Measurements from ENCODE around the gene CHRNE. TPM values are rescaled to one million over a fixed set of nuclear protein-coding genes. Genes with fewer than 3 reads are reported as not detected.

The CHRNE gene
- total RNA-seq, 2 experiments from 2014 or later: 3.2 to 3.7 TPM

DNA sequence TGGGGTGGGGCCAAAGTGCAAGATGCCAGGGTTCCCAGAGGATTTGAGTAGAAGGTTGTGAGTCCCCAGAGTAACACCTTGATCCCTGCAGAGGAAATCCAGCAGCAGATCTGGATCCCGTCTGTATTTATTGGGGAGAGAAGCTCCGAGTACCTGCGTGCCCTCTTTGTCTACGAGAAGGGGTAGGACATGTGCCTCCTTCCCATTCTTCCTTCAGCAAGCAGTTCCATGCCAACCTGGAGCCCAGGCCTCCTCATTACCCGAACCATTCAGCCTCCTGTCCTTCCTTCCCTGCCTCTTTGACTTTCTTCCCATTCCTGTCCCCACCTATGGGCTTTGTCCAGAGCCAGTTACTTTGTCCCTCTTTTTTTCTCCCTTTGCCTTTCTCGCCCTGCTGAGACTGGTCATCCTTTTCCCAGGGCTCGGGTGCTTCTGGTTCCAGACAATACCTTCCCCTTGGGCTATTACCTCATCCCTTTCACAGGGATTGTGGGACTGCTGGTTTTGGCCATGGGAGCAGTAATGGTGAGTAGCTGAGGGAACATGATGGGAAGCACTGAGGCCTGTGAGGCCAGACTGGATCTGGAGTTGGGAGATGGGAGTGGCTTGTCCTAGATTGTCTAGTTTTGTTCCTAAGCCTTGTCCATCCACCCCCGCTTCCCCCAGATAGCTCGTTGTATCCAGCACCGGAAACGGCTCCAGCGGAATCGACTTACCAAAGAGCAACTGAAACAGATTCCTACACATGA, 40.0 kb upstream of the CHRNE start:
- H3K27me3 Mint-ChIP-seq: no peaks in the 10 kb centered on the region
- no peak for DNase-seq
- Histone ChIP-seq H3K4me3 (ENCODE audit: low read length) (no peak overlapping the region), H3K36me3 (ENCODE audit: insufficient read depth, low read length) (peaks cover 58% of the 10 kb centered on the region), H3K27me3 (ENCODE audit: control insufficient read depth in 1 of 2, insufficient read depth in 2 of 2, low read length in 2 of 2) (no peaks in the 10 kb centered on the region), H3K9me3 (ENCODE audit: control insufficient read depth in 1 of 2, insufficient read depth in 1 of 2, low read length in 2 of 2) (peaks cover 0 to 3% of the 10 kb centered on the region in 2 experiments), H3K4me1 (ENCODE audit: insufficient read depth, low read length) (peaks cover 82% of the 10 kb centered on the region), H3K27ac (ENCODE audit: low read depth in 1 of 2, low read length in 2 of 2) (peak overlapping the region; percentile 59 to 98)
- ATAC-seq (ENCODE audit: poor library complexity): no peak
- peak overlapping the region; percentile 90 for H3K27ac Mint-ChIP-seq
- POLR2A ChIA-PET: interaction anchor here (0.6 to 13.9 kb wide), 5 partner anchors 25 to 1306 kb away, joined by 3 to 350 read pairs (median 3); partner anchors contain the start of genes C17orf107, CHRNE, CTNS and SPAG7
- no peaks in the 10 kb centered on the region for H3K9me3 Mint-ChIP-seq
- H3K4me3 Mint-ChIP-seq: peak overlapping the region; percentile 99
- intact Hi-C loops (cut with DNase I, micrococcal nuclease): loop anchor here in 1 of 2 experiments (5.0 kb wide), 2 partner anchors 41 to 44 kb away; partner anchors contain the start of genes CAMTA2 and CHRNE
- CTCF ChIA-PET: no interaction called here
- H3K4me1 Mint-ChIP-seq (ENCODE audit: low read depth): peaks cover 80% of the 10 kb centered on the region
- peaks cover 82% of the 10 kb centered on the region for H3K36me3 Mint-ChIP-seq (ENCODE audit: low read depth)
- TF ChIP-seq, protein P1, sequence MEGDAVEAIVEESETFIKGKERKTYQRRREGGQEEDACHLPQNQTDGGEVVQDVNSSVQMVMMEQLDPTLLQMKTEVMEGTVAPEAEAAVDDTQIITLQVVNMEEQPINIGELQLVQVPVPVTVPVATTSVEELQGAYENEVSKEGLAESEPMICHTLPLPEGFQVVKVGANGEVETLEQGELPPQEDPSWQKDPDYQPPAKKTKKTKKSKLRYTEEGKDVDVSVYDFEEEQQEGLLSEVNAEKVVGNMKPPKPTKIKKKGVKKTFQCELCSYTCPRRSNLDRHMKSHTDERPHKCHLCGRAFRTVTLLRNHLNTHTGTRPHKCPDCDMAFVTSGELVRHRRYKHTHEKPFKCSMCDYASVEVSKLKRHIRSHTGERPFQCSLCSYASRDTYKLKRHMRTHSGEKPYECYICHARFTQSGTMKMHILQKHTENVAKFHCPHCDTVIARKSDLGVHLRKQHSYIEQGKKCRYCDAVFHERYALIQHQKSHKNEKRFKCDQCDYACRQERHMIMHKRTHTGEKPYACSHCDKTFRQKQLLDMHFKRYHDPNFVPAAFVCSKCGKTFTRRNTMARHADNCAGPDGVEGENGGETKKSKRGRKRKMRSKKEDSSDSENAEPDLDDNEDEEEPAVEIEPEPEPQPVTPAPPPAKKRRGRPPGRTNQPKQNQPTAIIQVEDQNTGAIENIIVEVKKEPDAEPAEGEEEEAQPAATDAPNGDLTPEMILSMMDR (IDR thresholded peaks at IDR 0.05): no peak

DNA sequence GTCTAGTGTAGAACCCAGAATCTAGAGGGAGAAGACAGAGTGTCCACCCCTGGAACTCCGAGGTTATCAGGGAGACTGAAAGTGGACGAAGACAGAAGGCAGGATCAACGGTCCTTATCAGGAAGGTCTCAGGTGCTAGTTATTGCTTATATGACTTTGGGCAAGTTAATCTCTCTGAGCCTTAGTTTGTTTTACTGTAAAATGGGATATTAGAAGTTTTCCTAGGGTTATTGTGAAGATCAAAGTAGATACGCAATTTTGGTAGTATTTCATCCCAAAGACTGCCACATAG, 38.4 kb upstream of the CHRNE start:
- Mint-ChIP-seq H3K9me3 (no peaks in the 10 kb centered on the region), H3K4me1 (ENCODE audit: low read depth) (peaks cover 72% of the 10 kb centered on the region), H3K4me3 (peak overlapping the region; percentile 99), H3K27ac (peak overlapping the region; percentile 90), H3K27me3 (no peaks in the 10 kb centered on the region), H3K36me3 (ENCODE audit: low read depth) (peaks cover 68% of the 10 kb centered on the region)
- H3K27ac ChIP-seq (ENCODE audit: low read depth in 1 of 2, low read length in 2 of 2): peak overlapping the region; percentile 89 to 91
- intact Hi-C loops (cut with DNase I, micrococcal nuclease): loop anchor here in 1 of 2 experiments (2.0 to 5.0 kb wide), 3 partner anchors 26 to 46 kb away; partner anchors contain the start of genes CAMTA2, CHRNE and SPAG7
- ATAC-seq (ENCODE audit: poor library complexity) (no peak), DNase-seq (no peak)
- peaks cover 62% of the 10 kb centered on the region for H3K36me3 ChIP-seq (ENCODE audit: insufficient read depth, low read length)
- TF ChIP-seq, protein P1 (IDR thresholded peaks at IDR 0.05): no peak
- H3K9me3 ChIP-seq (ENCODE audit: control insufficient read depth in 1 of 2, insufficient read depth in 1 of 2, low read length in 2 of 2): peaks cover 0 to 3% of the 10 kb centered on the region in 2 experiments
- POLR2A ChIA-PET: interaction anchor here (1.8 to 6.2 kb wide), 5 partner anchors 8 to 41 kb away, joined by 5 to 195 read pairs (median 31); partner anchors contain the start of genes C17orf107, ENO3, PFN1 and SPAG7
- peak overlapping the region; percentile 100 for H3K4me3 ChIP-seq (ENCODE audit: low read length)
- H3K27me3 ChIP-seq (ENCODE audit: control insufficient read depth in 1 of 2, insufficient read depth in 2 of 2, low read length in 2 of 2): no peaks in the 10 kb centered on the region
- CTCF ChIA-PET: no interaction called here
- H3K4me1 ChIP-seq (ENCODE audit: insufficient read depth, low read length): peaks cover 79% of the 10 kb centered on the region

DNA sequence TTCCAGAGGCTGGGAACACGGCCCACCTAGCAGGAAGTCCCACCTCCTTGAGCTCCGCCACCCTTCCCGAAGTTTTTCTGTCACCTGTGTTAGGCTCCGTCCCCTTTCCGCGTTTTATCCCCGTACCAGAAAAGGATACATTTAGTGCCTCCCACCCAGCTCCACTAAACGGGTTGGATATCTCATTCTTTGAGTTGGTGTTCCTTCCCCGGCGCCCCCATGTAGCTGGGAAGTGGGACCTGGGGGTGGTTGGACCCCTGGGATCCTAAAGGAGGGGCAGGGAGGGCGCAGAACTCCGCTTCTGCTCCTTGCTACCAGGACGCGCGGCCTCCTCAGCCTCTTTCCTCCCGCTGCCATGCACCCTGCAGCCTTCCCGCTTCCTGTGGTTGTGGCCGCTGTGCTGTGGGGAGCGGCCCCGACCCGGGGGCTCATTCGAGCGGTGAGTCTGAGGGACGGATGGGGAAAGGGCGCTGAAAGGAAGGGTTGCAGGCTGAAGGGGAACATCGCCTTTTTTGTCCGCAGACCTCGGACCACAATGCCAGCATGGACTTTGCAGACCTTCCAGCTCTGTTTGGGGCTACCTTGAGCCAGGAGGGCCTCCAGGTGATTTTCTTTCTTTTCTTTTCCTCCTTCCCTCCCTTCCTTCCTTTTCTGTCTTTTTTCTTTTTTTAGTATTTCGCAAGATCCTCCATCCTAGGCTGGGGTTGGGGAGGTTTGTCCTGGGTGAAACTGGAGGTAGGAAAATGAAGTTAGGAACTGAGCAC, 37.8 kb upstream of the CHRNE start:
- DNase-seq (peak in 10 of 14 experiments; percentile 28 to 75 (median 48)), ATAC-seq (ENCODE audit: poor library complexity) (no peak)
- intact Hi-C loops (cut with DNase I, micrococcal nuclease): loop anchor here (1.0 to 5.0 kb wide), 5 partner anchors 8 to 47 kb away; partner anchors contain the start of genes SPAG7 (in 2 of the 2), CAMTA2 (in 1 of the 2), CHRNE (in 1 of the 2) and PFN1 (in 1 of the 2)
- Mint-ChIP-seq H3K4me1 (ENCODE audit: low read depth) (peaks cover 66% of the 10 kb centered on the region), H3K36me3 (ENCODE audit: low read depth) (peaks cover 66% of the 10 kb centered on the region), H3K9me3 (no peaks in the 10 kb centered on the region), H3K4me3 (peak overlapping the region; percentile 99), H3K27me3 (no peaks in the 10 kb centered on the region), H3K27ac (peak overlapping the region; percentile 90)
- Histone ChIP-seq H3K4me1 (ENCODE audit: insufficient read depth, low read length) (peaks cover 74% of the 10 kb centered on the region), H3K27me3 (ENCODE audit: control insufficient read depth in 1 of 2, insufficient read depth in 2 of 2, low read length in 2 of 2) (no peaks in the 10 kb centered on the region), H3K36me3 (ENCODE audit: insufficient read depth, low read length) (peaks cover 59% of the 10 kb centered on the region), H3K4me3 (ENCODE audit: low read length) (peak overlapping the region; percentile 100), H3K9me3 (ENCODE audit: control insufficient read depth in 1 of 2, insufficient read depth in 1 of 2, low read length in 2 of 2) (peaks cover 0 to 1% of the 10 kb centered on the region in 2 experiments), H3K27ac (ENCODE audit: low read depth in 1 of 2, low read length in 2 of 2) (peak overlapping the region; percentile 89 to 91)
- TF ChIP-seq, protein P1 (IDR thresholded peaks at IDR 0.05): no peak
- CTCF ChIA-PET: interaction anchor here (1.1 to 2.0 kb wide), 7 partner anchors 27 to 498 kb away, joined by 3 to 14 read pairs (median 4); partner anchors contain the start of genes C17orf107, C1QBP, CAMTA2 and CHRNE
- POLR2A ChIA-PET: interaction anchor here (0.8 to 6.2 kb wide), 23 partner anchors 9 to 797 kb away, joined by 3 to 195 read pairs (median 7); partner anchors contain the start of genes ARRB2, C17orf107, CAMTA2 and CYB5D2
